Measurements from ENCODE around the gene UBR1. TPM values are rescaled to one million over a fixed set of nuclear protein-coding genes. Genes with fewer than 3 reads are reported as not detected.

Gene UBR1
- polyA plus RNA-seq, 2 of the 4 experiments (the other 2 are of a cell fraction): 5.8 to 10.5 TPM

DNA sequence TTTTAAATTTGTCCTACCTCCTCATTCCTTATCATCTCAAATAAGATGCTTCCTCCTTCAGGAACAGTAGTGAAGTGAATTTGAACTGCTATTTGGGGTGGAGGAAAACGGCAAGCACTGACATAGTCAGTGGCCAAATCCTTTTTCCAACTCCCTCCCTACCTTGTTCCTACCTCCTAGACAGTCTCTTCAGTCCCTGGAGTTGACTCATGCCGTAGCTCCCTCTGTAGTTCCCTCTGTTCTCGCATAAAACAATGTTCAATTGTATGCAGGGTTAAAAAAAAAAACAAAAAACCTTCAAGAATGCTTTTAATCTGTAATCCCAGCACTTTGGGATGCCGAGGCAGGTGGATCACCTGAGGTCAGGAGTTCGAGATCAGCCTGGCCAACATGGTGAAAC lies 1.4 kb downstream of the UBR1 start:
- ATAC-seq (no peak), FAIRE-seq (no peak), DNase-seq (ENCODE audit: low read depth in 1 of 2, low spot score in 1 of 2) (no peak)
- Histone ChIP-seq H3K4me1 (peaks cover 13% of the 10 kb centered on the region), H3K27ac (no peak overlapping the region), H3K4me3 (peak overlapping the region; percentile 79; the same call in 1 of the 3 replicates), H3K9me3 (no peaks in the 10 kb centered on the region), H3K4me2 (peak overlapping the region; percentile 75)
- CTCF ChIA-PET: interaction anchor here (0.6 kb wide), 2 partner anchors 14 to 876 kb away, joined by 3 to 5 read pairs; no protein-coding TSS in a partner anchor
- POLR2A ChIA-PET: interaction anchor here (0.5 kb wide), 1 partner anchor 11 kb away, joined by 4 read pairs; no protein-coding TSS in a partner anchor
- WGBS (ENCODE audit: missing lambda C conversion rate): 48% methylated on average over 5 of the region's 5 CpGs
- TF ChIP-seq NR3C1 (IDR thresholded peaks at IDR 0.05): no peak
- no peak for TF ChIP-seq ZNF302 (CRISPR knock-in tag; IDR thresholded peaks at IDR 0.05)
- no peak for TF ChIP-seq FOXS1 (CRISPR knock-in tag; IDR thresholded peaks at IDR 0.05)
- TF ChIP-seq, protein P1, sequence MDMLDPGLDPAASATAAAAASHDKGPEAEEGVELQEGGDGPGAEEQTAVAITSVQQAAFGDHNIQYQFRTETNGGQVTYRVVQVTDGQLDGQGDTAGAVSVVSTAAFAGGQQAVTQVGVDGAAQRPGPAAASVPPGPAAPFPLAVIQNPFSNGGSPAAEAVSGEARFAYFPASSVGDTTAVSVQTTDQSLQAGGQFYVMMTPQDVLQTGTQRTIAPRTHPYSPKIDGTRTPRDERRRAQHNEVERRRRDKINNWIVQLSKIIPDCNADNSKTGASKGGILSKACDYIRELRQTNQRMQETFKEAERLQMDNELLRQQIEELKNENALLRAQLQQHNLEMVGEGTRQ (IDR thresholded peaks at IDR 0.05): no peak
- no peak for TF ChIP-seq SREBF2 (IDR thresholded peaks at IDR 0.05)
- no peak for TF ChIP-seq MAFK (IDR thresholded peaks at IDR 0.05; ENCODE audit: partially characterized antibody)
- TF ChIP-seq POLR2AphosphoS2 (conservative IDR thresholded peaks at IDR 0.05; ENCODE audit: low read length): no peak
- TF ChIP-seq HEYL (CRISPR knock-in tag; IDR thresholded peaks at IDR 0.05): no peak
- TF ChIP-seq, protein P2, sequence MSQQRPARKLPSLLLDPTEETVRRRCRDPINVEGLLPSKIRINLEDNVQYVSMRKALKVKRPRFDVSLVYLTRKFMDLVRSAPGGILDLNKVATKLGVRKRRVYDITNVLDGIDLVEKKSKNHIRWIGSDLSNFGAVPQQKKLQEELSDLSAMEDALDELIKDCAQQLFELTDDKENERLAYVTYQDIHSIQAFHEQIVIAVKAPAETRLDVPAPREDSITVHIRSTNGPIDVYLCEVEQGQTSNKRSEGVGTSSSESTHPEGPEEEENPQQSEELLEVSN (IDR thresholded peaks at IDR 0.05; ENCODE audit: borderline replicate concordance, low read depth): no peak
- TF ChIP-seq CHD2 (IDR thresholded peaks at IDR 0.05; ENCODE audit: low read length, partially characterized antibody): no peak
- no peak for TF ChIP-seq KDM5A (IDR thresholded peaks at IDR 0.05)
- TF ChIP-seq HDAC2 (IDR thresholded peaks at IDR 0.05): no peak
- no peak for TF ChIP-seq ZFP36 (IDR thresholded peaks at IDR 0.05; ENCODE audit: borderline replicate concordance, partially characterized antibody)
- TF ChIP-seq RARB (CRISPR knock-in tag; IDR thresholded peaks at IDR 0.05): no peak
- no peak for TF ChIP-seq JUN (IDR thresholded peaks at IDR 0.05)
- no peak for TF ChIP-seq TP53 (CRISPR knock-in tag; IDR thresholded peaks at IDR 0.05)
- TF ChIP-seq JUNB (IDR thresholded peaks at IDR 0.05): no peak
- no peak for TF ChIP-seq EP300 (IDR thresholded peaks at IDR 0.05)
- no peak for TF ChIP-seq ZC3H11A (IDR thresholded peaks at IDR 0.05)

DNA sequence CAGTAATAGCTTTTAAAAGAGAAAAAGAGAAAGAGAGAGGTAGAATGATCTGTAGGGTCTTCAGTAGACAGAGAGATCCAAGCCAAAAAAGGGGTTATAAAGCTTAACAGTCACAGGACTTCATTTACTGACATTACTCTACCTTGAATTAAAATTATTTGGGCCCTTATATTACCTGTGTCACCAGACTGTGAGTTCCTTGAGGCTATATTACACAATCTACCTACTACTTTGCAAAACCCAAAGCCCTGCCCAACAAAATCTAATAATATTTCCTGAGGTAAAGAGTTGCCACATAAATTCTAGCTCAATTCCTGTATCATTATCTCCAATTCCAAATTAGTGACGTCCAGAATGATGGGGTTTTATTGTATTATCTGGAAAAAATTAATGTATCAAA lies 1.9 kb downstream of the UBR1 start:
- peak overlapping the region; percentile 75 for H3K4me2 ChIP-seq
- DNase-seq (ENCODE audit: low read depth in 1 of 2, low spot score in 1 of 2): no peak
- no peak for FAIRE-seq
- H3K4me1 ChIP-seq: peaks cover 13% of the 10 kb centered on the region
- ChIA-PET CTCF (interaction anchor here (0.6 kb wide), 1 partner anchor 875 kb away, joined by 5 read pairs; no protein-coding TSS in a partner anchor), POLR2A (interaction anchor here (0.5 kb wide), 1 partner anchor 12 kb away, joined by 4 read pairs; no protein-coding TSS in a partner anchor)
- no peak overlapping the region for H3K4me3 ChIP-seq
- no peak overlapping the region for H3K27ac ChIP-seq
- H3K9me3 ChIP-seq: no peaks in the 10 kb centered on the region
- 69% methylated on average over 1 of the region's 1 CpG for WGBS (ENCODE audit: missing lambda C conversion rate)
- TF ChIP-seq RCOR1 (IDR thresholded peaks at IDR 0.05; ENCODE audit: low read depth, low read length) (no peak), HOXB13 (CRISPR knock-in tag; IDR thresholded peaks at IDR 0.05; ENCODE audit: low read depth) (no peak), SMC3 (IDR thresholded peaks at IDR 0.05) (no peak), KDM1A (IDR thresholded peaks at IDR 0.05; ENCODE audit: low read depth) (no peak), ESRRA (IDR thresholded peaks at IDR 0.05; ENCODE audit: borderline replicate concordance, low read length) (no peak), ZC3H11A (IDR thresholded peaks at IDR 0.05) (no peak), CHD2 (IDR thresholded peaks at IDR 0.05; ENCODE audit: low read length, partially characterized antibody) (no peak), RFX5 (IDR thresholded peaks at IDR 0.05) (no peak)
- TF ChIP-seq, protein P3, sequence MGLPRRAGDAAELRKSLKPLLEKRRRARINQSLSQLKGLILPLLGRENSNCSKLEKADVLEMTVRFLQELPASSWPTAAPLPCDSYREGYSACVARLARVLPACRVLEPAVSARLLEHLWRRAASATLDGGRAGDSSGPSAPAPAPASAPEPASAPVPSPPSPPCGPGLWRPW (IDR thresholded peaks at IDR 0.05): no peak
- TF ChIP-seq, protein P4, sequence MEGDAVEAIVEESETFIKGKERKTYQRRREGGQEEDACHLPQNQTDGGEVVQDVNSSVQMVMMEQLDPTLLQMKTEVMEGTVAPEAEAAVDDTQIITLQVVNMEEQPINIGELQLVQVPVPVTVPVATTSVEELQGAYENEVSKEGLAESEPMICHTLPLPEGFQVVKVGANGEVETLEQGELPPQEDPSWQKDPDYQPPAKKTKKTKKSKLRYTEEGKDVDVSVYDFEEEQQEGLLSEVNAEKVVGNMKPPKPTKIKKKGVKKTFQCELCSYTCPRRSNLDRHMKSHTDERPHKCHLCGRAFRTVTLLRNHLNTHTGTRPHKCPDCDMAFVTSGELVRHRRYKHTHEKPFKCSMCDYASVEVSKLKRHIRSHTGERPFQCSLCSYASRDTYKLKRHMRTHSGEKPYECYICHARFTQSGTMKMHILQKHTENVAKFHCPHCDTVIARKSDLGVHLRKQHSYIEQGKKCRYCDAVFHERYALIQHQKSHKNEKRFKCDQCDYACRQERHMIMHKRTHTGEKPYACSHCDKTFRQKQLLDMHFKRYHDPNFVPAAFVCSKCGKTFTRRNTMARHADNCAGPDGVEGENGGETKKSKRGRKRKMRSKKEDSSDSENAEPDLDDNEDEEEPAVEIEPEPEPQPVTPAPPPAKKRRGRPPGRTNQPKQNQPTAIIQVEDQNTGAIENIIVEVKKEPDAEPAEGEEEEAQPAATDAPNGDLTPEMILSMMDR (IDR thresholded peaks at IDR 0.05): no peak
- TF ChIP-seq, protein P5, sequence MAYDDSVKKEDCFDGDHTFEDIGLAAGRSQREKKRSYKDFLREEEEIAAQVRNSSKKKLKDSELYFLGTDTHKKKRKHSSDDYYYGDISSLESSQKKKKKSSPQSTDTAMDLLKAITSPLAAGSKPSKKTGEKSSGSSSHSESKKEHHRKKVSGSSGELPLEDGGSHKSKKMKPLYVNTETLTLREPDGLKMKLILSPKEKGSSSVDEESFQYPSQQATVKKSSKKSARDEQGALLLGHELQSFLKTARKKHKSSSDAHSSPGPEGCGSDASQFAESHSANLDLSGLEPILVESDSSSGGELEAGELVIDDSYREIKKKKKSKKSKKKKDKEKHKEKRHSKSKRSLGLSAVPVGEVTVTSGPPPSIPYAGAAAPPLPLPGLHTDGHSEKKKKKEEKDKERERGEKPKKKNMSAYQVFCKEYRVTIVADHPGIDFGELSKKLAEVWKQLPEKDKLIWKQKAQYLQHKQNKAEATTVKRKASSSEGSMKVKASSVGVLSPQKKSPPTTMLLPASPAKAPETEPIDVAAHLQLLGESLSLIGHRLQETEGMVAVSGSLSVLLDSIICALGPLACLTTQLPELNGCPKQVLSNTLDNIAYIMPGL (CRISPR knock-in tag; IDR thresholded peaks at IDR 0.05; ENCODE audit: borderline replicate concordance): no peak
- ATAC-seq: no peak
